Small intestine (tissue), 7 donors: ENCODE results near the gene CCDC88C. TPM values are rescaled to one million over a fixed set of nuclear protein-coding genes. Genes with fewer than 3 reads are reported as not detected.

ENCODE experiments used
- DNase-seq, 2 donors: peaks; one replicate each; pipeline versions ENCODE4 v3.0.0 to v3.0.0-alpha.2; 2013
- FAIRE-seq: peaks from 2 replicates; lab custom pipeline; 2012; peaks lifted over from hg19 to GRCh38; lab: Jason Lieb, UNC
- H3K27ac ChIP-seq, 3 donors: one replicate each; pipeline ENCODE4 v1.5.1; 2013; ENCODE audit warnings: low read length in 2 of 3, mild to moderate bottlenecking in 2 of 3, control low read depth in 1 of 3, inconsistent platforms in 1 of 3, low read depth in 1 of 3, moderate library complexity in 1 of 3
- H3K27me3 ChIP-seq, 3 donors: one replicate each; pipeline ENCODE4 v1.6.1; 2013; ENCODE audit warnings: low read length in 3 of 3, inconsistent platforms in 1 of 3; ENCODE audit not compliant: control insufficient read depth in 3 of 3, insufficient read depth in 3 of 3
- H3K36me3 ChIP-seq, 3 donors: one replicate each; pipeline ENCODE4 v1.6.1; 2013; ENCODE audit warnings: low read length in 3 of 3, inconsistent platforms in 1 of 3, low read depth in 1 of 3, mild to moderate bottlenecking in 1 of 3, moderate library complexity in 1 of 3; ENCODE audit not compliant: control insufficient read depth in 3 of 3, insufficient read depth in 2 of 3
- H3K4me1 ChIP-seq, 3 donors: one replicate each; pipeline ENCODE4 v1.6.1; 2013; ENCODE audit warnings: low read length in 2 of 3, inconsistent platforms in 1 of 3, low read depth in 1 of 3, mild to moderate bottlenecking in 1 of 3, moderate library complexity in 1 of 3; ENCODE audit not compliant: control insufficient read depth in 3 of 3, insufficient read depth in 2 of 3
- H3K4me3 ChIP-seq, 3 donors: one replicate each; pipeline ENCODE4 v1.5.1; 2013; ENCODE audit warnings: low read length in 3 of 3, control low read depth in 1 of 3, inconsistent platforms in 1 of 3, low read depth in 1 of 3, mild to moderate bottlenecking in 1 of 3, moderate library complexity in 1 of 3
- H3K9me3 ChIP-seq, 2 donors: one replicate each; pipeline ENCODE4 v1.6.1; 2013; ENCODE audit warnings: low read depth in 1 of 2, low read length in 1 of 2; ENCODE audit not compliant: control insufficient read depth in 2 of 2, insufficient read depth in 1 of 2
- WGBS, 3 donors: extraction: QIAGEN DNeasy Blood & Tissue Kit; methylation state at CpG; one replicate each; pipeline ENCODE4 v1.1.7; 2013; 5-methylcytosine and 5-hydroxymethylcytosine counted together
- polyA plus RNA-seq, 4 donors: library from polyadenylated mRNA; stranded (reverse) in 3 of 4; unstranded in 1 of 4; fragments of 200-250 nt in 3 of 4; fragments of 120-200 nt in 1 of 4; gene quantifications; one replicate each; pipeline versions ENCODE4 v1.2.1 to v1.2.3, GENCODE V29; 2013
- donor health status: healthy with polysubstance abuse.
- donor health status: control.
- donor health status: control.
- donor health status: Bipolar disorder and iron deficiency.
- donor health status: healthy.

The CCDC88C gene
- polyA plus RNA-seq, 4 donors = 13.2 to 25.9 (median 18.3) TPM

DNA sequence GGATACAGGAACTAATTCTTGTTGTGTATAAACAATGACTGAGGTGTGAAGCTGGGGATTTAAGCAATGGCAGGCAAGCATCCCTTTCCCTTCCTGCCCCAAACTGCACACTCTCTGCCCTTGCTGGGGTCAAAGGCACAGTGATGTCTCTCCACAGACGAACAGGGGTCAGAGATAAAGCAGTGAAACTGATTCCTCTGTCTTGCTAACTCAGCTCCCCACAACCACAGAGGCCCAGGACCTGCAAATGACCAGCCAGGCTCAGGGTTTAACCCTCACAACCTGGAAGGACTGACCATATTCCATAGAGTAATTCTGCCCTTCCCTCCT is 67.2 kb downstream of the CCDC88C start:
- Histone ChIP-seq H3K36me3 (peaks cover 0 to 26% (median 0%) of the 10 kb centered on the region in 3 donors), H3K27ac (peak overlapping the region; percentile 23 to 68 (median 65)), H3K9me3 (peaks cover 0 to 4% of the 10 kb centered on the region in 2 donors), H3K27me3 (no peaks in the 10 kb centered on the region), H3K4me3 (peak overlapping the region in 1 of 3 donors; percentile 40), H3K4me1 (peaks cover 0 to 48% (median 6%) of the 10 kb centered on the region in 3 donors)
- FAIRE-seq = no peak
- no peak for DNase-seq
- 0 to 47% (median 27%) methylated on average over 1 of the region's 1 CpG for WGBS, 3 donors

DNA sequence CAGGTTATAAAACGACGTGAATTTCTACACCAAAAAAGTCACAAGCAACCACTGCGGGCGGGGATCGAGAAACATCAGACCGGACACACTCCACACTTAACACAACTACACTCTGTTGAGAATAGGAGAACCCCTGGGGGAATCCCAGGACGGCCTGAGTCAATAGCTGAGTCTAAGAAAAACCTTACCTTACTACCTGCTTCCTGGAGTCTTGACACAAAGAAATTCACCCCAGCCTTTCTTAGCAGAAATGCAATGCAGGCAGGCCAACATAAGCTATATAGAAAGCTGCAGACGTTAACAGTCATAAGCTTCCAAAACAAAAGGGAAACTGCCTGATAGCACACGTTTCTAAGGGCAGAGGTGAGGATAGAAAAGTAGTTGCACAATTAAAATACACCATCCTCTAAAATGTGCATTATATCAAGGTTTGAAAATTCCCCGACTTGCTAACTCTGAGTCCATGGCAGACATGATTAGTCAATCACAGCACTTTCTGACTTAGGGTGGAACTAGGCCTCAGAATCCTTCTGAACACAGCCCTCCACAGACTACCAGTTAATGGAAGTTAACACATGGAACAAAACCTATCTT is 68.0 kb downstream of the CCDC88C start:
- Histone ChIP-seq H3K4me1 (peaks cover 0 to 41% (median 6%) of the 10 kb centered on the region in 3 donors), H3K27ac (peak overlapping the region in 2 of 3 donors; percentile 53 to 86), H3K36me3 (peaks cover 0 to 19% (median 0%) of the 10 kb centered on the region in 3 donors), H3K4me3 (no peak overlapping the region), H3K27me3 (no peaks in the 10 kb centered on the region), H3K9me3 (peaks cover 0 to 4% of the 10 kb centered on the region in 2 donors)
- 69 to 76% (median 75%) methylated on average over 10 of the region's 10 CpGs for WGBS, 3 donors
- FAIRE-seq (no peak), DNase-seq (no peak)

DNA sequence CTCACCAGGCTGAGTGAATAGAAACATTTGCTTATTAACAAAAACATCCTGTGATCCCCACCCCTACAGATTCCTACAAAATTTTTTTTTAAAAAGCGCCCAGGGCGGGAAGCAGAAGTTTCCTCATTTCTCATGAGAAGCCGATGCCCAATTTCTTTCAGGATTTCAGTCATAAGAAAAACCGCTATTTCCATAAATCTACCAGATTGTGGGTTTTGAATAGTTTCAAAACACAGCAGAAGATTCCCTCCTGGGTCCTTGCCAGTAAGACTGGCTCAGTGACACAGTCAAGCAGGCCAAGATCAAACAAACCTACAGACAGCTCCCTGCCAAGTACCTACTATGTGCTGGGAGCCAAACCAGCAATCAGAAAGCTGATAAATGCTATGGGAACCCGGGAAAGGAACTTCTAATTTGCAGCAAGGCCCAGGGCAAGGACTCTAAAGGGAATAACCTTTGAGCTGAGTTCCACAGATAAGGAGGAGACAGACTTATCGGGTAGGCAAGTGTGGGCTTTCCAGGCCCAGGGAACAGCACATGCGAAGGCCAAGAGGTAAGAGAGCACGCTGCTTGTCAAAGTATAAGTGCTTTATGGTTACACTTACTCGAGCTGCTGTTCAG is 68.7 kb downstream of the CCDC88C start:
- 43 to 54% (median 53%) methylated on average over 9 of the region's 9 CpGs for WGBS, 3 donors
- Histone ChIP-seq H3K9me3 (peaks cover 0 to 4% of the 10 kb centered on the region in 2 donors), H3K27me3 (no peaks in the 10 kb centered on the region), H3K4me1 (peaks cover 0 to 39% (median 6%) of the 10 kb centered on the region in 3 donors), H3K36me3 (peaks cover 0 to 16% (median 0%) of the 10 kb centered on the region in 3 donors), H3K27ac (peak overlapping the region in 2 of 3 donors; percentile 53 to 86), H3K4me3 (no peak overlapping the region)
- no peak for FAIRE-seq
- DNase-seq = peak; percentile 61 to 88

DNA sequence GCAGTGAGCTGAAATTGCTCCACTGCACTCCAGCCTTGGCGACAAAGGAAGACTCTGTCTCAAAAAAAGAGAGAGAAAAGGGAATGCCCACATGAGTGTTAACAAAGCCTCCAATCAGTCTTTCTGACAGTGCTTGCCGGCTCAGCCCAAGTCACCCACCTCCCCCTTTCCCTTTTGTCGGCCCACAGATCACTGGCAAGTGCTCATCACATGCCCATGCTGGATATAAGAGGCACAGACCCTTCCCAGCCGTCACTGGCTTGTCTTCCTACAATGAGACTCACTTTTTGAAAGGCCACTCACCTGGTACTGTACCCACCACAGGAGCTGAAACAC is 70.8 kb downstream of the CCDC88C start:
- WGBS, 3 donors = 81 to 91% (median 89%) methylated on average over 4 of the region's 4 CpGs
- no peak for DNase-seq
- Histone ChIP-seq H3K27ac (peak overlapping the region in 1 of 3 donors; percentile 1), H3K4me1 (peaks cover 0 to 18% (median 6%) of the 10 kb centered on the region in 3 donors), H3K36me3 (peaks cover 0 to 15% (median 2%) of the 10 kb centered on the region in 3 donors), H3K9me3 (peaks cover 0 to 4% of the 10 kb centered on the region in 2 donors), H3K4me3 (no peak overlapping the region), H3K27me3 (no peaks in the 10 kb centered on the region)
- no peak for FAIRE-seq

DNA sequence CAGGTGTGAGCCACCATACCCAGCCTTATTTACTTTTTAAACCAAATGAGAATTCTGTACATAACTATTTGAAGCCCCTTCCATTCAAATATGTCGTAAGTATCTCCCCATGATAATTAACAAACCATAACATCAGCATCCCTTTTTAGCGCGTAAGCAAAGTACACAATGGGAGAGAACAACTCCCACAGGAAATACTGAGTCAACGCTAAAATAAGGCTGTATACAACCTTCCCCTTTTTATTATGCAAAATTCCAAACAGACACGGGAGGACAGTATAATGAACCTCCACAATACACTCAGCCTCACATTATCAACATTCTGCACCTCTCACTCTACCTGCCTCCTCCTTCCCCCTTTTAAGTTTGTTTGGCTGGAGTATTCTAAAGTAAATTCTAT is 73.5 kb downstream of the CCDC88C start:
- peaks cover 0 to 2% (median 0%) of the 10 kb centered on the region in 3 donors for H3K4me1 ChIP-seq
- H3K4me3 ChIP-seq = no peak overlapping the region
- WGBS, 3 donors = 56 to 85% (median 82%) methylated on average over 5 of the region's 5 CpGs
- peaks cover 0 to under 1% of the 10 kb centered on the region in 2 donors for H3K9me3 ChIP-seq
- peaks cover 2 to 37% (median 3%) of the 10 kb centered on the region in 3 donors for H3K36me3 ChIP-seq
- no peak overlapping the region for H3K27ac ChIP-seq
- DNase-seq = no peak
- no peaks in the 10 kb centered on the region for H3K27me3 ChIP-seq
- no peak for FAIRE-seq

DNA sequence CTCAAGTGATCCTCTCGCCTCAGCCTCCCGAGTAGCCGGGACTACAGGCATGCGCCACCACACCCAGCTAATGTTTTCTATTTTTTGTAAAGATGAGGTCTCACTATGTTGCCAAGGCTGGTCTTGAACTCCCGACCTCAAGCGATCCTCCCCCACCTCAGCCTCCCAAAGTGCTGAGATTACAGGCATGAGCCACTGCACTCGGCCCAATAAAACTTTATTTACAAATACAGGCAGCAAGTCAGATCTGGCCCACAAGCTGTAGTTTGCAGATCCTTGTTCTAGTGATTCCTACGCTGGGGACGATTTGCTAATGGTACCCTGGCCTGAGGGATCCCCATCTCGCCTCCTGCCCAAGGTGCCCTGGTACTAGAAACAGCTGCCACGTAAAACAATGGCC is 74.6 kb downstream of the CCDC88C start:
- DNase-seq (no peak), FAIRE-seq (no peak)
- Histone ChIP-seq H3K4me3 (no peak overlapping the region), H3K4me1 (no peaks in the 10 kb centered on the region), H3K27ac (no peak overlapping the region), H3K36me3 (peaks cover 2 to 47% (median 6%) of the 10 kb centered on the region in 3 donors), H3K27me3 (no peaks in the 10 kb centered on the region), H3K9me3 (no peaks in the 10 kb centered on the region)
- 92 to 98% (median 93%) methylated on average over 11 of the region's 11 CpGs for WGBS, 3 donors

DNA sequence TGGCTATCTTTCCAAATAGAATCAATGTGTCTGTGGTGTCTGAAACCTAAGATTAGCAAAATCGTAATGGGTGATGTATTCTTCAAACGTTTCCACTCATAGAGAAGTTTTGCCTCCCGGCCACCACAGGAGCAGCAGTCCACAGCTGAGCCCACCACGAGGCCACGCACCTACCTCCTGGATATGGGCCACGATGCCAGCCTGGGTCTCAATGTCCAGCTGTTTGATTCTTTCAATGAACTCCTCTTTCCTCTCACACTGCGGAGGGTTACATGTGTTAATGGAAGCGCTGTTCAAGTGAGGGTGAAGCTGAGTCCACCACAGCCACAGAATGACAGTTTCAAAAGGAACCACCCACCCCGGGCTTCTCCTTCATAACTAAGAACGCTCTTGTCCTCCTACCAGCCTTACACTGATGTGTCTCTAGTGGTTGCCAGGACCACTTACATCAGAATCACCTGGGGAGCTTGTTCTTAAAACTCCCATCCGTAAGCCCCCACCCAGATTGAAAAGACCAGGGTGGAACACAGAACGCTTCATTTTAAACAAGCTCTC is 75.3 kb downstream of the CCDC88C start:
- Histone ChIP-seq H3K9me3 (no peaks in the 10 kb centered on the region), H3K27ac (no peak overlapping the region), H3K4me1 (no peaks in the 10 kb centered on the region), H3K36me3 (peaks cover 7 to 55% (median 10%) of the 10 kb centered on the region in 3 donors), H3K4me3 (no peak overlapping the region), H3K27me3 (no peaks in the 10 kb centered on the region)
- no peak for FAIRE-seq
- WGBS, 3 donors = 88 to 90% (median 90%) methylated on average over 12 of the region's 12 CpGs
- DNase-seq = no peak

DNA sequence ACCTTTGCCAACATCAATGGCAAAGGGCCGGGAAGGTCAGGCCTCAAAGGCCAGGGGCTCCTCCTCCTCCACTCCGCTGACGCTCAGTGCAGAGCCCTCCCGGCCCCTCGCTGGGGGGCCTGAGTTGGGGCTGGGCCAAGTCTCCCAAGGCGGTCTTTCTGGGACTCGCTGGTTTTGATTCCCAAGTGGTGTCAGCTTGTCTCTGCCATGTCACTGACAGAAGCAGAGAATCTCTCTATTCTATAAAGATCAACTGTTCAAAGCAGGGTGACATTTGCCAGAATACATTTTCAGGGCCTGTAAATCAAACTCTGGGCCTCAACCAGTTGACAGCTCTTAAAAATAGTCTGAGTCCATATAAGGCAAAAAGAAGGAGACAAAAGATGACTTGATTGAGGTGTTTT is 75.9 kb downstream of the CCDC88C start:
- H3K27ac ChIP-seq = no peak overlapping the region
- DNase-seq (no peak), FAIRE-seq (no peak)
- WGBS, 3 donors = 77 to 94% (median 92%) methylated on average over 7 of the region's 7 CpGs
- H3K4me3 ChIP-seq = no peak overlapping the region
- H3K9me3 ChIP-seq = no peaks in the 10 kb centered on the region
- no peaks in the 10 kb centered on the region for H3K4me1 ChIP-seq
- H3K27me3 ChIP-seq = no peaks in the 10 kb centered on the region
- peaks cover 7 to 60% (median 10%) of the 10 kb centered on the region in 3 donors for H3K36me3 ChIP-seq
